SU-DHL-6 (cell line): ENCODE results near the gene BEAN1.

Source experiments
- H2AFZ ChIP-seq: fragments of 200-600 bp; sonication (generic); 2 replicates; pipeline ENCODE4 v1.6.1; 2014; ENCODE audit warnings: low read depth, mild to moderate bottlenecking, moderate library complexity, mixed read lengths, antibody characterized with exemption, low read length; ENCODE audit not compliant: severe bottlenecking
- H3F3A ChIP-seq: fragments of 200-600 bp; shearing (Covaris generic); 2 replicates; pipeline ENCODE4 v1.6.0; 2016; ENCODE audit warnings: antibody characterized with exemption, mild to moderate bottlenecking; ENCODE audit not compliant: insufficient read depth
- H3K27ac ChIP-seq: fragments of 200-600 bp; sonication (generic); 2 replicates; pipeline ENCODE4 v1.5.1; 2016; ENCODE audit warnings: low read depth, mild to moderate bottlenecking, low read length, moderate library complexity, mixed read lengths
- H3K27me3 ChIP-seq: fragments of 200-600 bp; sonication (generic), shearing (Covaris generic); 2 replicates; pipeline ENCODE4 v1.6.0; 2014; ENCODE audit warnings: mild to moderate bottlenecking, low read length
- H3K36me3 ChIP-seq: fragments of 200-600 bp; sonication (generic); 2 replicates; pipeline ENCODE4 v1.6.1; 2014; ENCODE audit warnings: mild to moderate bottlenecking, low read length, mixed read lengths
- H3K4me2 ChIP-seq: fragments of 300-600, 200-600 bp; shearing (Covaris generic), sonication (generic); 2 replicates; pipeline ENCODE4 v1.6.0; 2014; ENCODE audit warnings: low read length, low read depth, mild to moderate bottlenecking; ENCODE audit not compliant: poor library complexity, severe bottlenecking
- H3K4me3 ChIP-seq: fragments of 200-600 bp; sonication (generic); 2 replicates; pipeline ENCODE4 v1.5.1; 2014; ENCODE audit warnings: antibody characterized with exemption, low read length, mild to moderate bottlenecking, mixed read lengths; ENCODE audit not compliant: insufficient read depth, poor library complexity, severe bottlenecking
- H3K79me2 ChIP-seq: fragments of 200-600 bp; sonication (generic); 2 replicates; pipeline ENCODE4 v1.6.1; 2014; ENCODE audit warnings: mild to moderate bottlenecking, low read length, moderate library complexity; ENCODE audit not compliant: insufficient read depth
- H3K9ac ChIP-seq: fragments of 200-600 bp; sonication (generic); 2 replicates; pipeline ENCODE4 v1.7.0; 2014; ENCODE audit warnings: mild to moderate bottlenecking, low read length
- H3K9me2 ChIP-seq: fragments of 200-600 bp; sonication (generic); replicated peaks from 2 replicates; pipeline ENCODE4 v1.6.1; 2014; ENCODE audit warnings: low read length; ENCODE audit not compliant: insufficient read depth
- H3K9me3 ChIP-seq: fragments of 200-600 bp; sonication (generic); 2 replicates; pipeline ENCODE4 v1.6.1; 2014; ENCODE audit warnings: low read length, mixed read lengths; ENCODE audit not compliant: insufficient read depth
- H4K20me1 ChIP-seq: fragments of 200-600 bp; sonication (generic); 2 replicates; pipeline ENCODE4 v1.6.1; 2014; ENCODE audit warnings: low read depth, mild to moderate bottlenecking, antibody characterized with exemption, low read length, moderate library complexity, mixed read lengths
- CTCF ChIP-seq: fragments of 200-600 bp; sonication (generic); IDR thresholded peaks from one replicate; pipeline ENCODE4 v1.5.1; 2017; ENCODE audit warnings: antibody characterized with exemption, mild to moderate bottlenecking, low read length, moderate library complexity; ENCODE audit not compliant: insufficient read depth, poor library complexity, severe bottlenecking
- EZH2phosphoT487 ChIP-seq: fragments of 200-600 bp; sonication (generic), shearing (Covaris generic); conservative IDR thresholded peaks from 2 replicates; pipeline ENCODE4 v1.6.1; 2018; ENCODE audit warnings: mild to moderate bottlenecking, antibody characterized with exemption, low read length, moderate library complexity, mixed read lengths

BEAN1 gene

GRCh38 chr16:66503030-66503429 lies 75.9 kb downstream of the BEAN1 start:
- Histone ChIP-seq H3F3A (no peaks in the 10 kb centered on the region), H3K36me3 (no peaks in the 10 kb centered on the region), H3K9me3 (no peaks in the 10 kb centered on the region), H3K4me3 (no peak overlapping the region), H3K27me3 (0 out of 2 replicates have a peak, but pooled peaks cover 4% of the 10 kb centered on the region), H3K9me2 (no peaks in the 10 kb centered on the region), H3K4me2 (no peak overlapping the region), H4K20me1 (no peaks in the 10 kb centered on the region), H2AFZ (no peak overlapping the region), H3K27ac (no peak overlapping the region), H3K9ac (no peak overlapping the region), H3K79me2 (no peaks in the 10 kb centered on the region)
- no peak for TF ChIP-seq EZH2phosphoT487
- no peak for TF ChIP-seq CTCF

- 0 out of 2 replicates have a peak, but pooled peaks cover 4% of the 10 kb centered on the region for H3K27me3 ChIP-seq
- no peaks in the 10 kb centered on the region for H3F3A ChIP-seq
- H3K9me2 ChIP-seq, result no peaks in the 10 kb centered on the region
- no peaks in the 10 kb centered on the region for H4K20me1 ChIP-seq
- no peak overlapping the region for H3K27ac ChIP-seq
- H2AFZ ChIP-seq, result no peak overlapping the region
- no peaks in the 10 kb centered on the region for H3K79me2 ChIP-seq
- no peaks in the 10 kb centered on the region for H3K36me3 ChIP-seq
- no peak overlapping the region for H3K9ac ChIP-seq
- H3K4me3 ChIP-seq, result no peak overlapping the region
- TF ChIP-seq EZH2phosphoT487 (no peak), CTCF (no peak)
- H3K4me2 ChIP-seq, result no peak overlapping the region
- H3K9me3 ChIP-seq, result no peaks in the 10 kb centered on the region
Observed at GRCh38 chr16:66503612-66504011, 76.5 kb downstream of the BEAN1 start.

- H3F3A ChIP-seq, result no peaks in the 10 kb centered on the region
- no peak overlapping the region for H3K4me2 ChIP-seq
- no peaks in the 10 kb centered on the region for H4K20me1 ChIP-seq
- no peak overlapping the region for H3K9ac ChIP-seq
- H3K27me3 ChIP-seq, result 0 out of 2 replicates have a peak, but pooled peaks cover 4% of the 10 kb centered on the region
- no peaks in the 10 kb centered on the region for H3K79me2 ChIP-seq
- H3K9me3 ChIP-seq, result no peaks in the 10 kb centered on the region
- no peak for TF ChIP-seq CTCF
- no peak for TF ChIP-seq EZH2phosphoT487
- no peaks in the 10 kb centered on the region for H3K36me3 ChIP-seq
- H3K9me2 ChIP-seq, result no peaks in the 10 kb centered on the region
- no peak overlapping the region for H3K27ac ChIP-seq
- no peak overlapping the region for H2AFZ ChIP-seq
- H3K4me3 ChIP-seq, result no peak overlapping the region
Observed at GRCh38 chr16:66507731-66508239, 80.7 kb downstream of the BEAN1 start.
